ENCODE measurements around the gene ATP8B3. TPM values are rescaled to one million over a fixed set of nuclear protein-coding genes. Genes with fewer than 3 reads are reported as not detected.

The ATP8B3 gene
- total and polyA plus RNA-seq, 9 of the 15 experiments (the other 6 are each of a cell fraction or from before 2014, with no cell fraction given) = 1.2 to 12.3 (median 3.8) TPM

GRCh38 chr19:1857648-1858326, 45.7 kb upstream of the ATP8B3 start (continued):
- TF ChIP-seq GTF2B (IDR thresholded peaks at IDR 0.05; ENCODE audit: extremely low read depth, insufficient read length) (no peak), SMARCB1 (IDR thresholded peaks at IDR 0.05; ENCODE audit: insufficient read length, low read depth) (no peak)

GRCh38 chr19:1856698-1857603, 44.9 kb upstream of the ATP8B3 start:
- in situ Hi-C loops (cut with MboI) = no loop called here
- H3K4me2 ChIP-seq (ENCODE audit: insufficient read depth, low read length) = peak overlapping the region; percentile 85
- TF ChIP-seq NKRF (IDR thresholded peaks at IDR 0.05; ENCODE audit: borderline replicate concordance) (peak; percentile 81), RBM34 (IDR thresholded peaks at IDR 0.05; ENCODE audit: borderline replicate concordance, insufficient read depth, low read length) (no peak), ARID4B (CRISPR knock-in tag; IDR thresholded peaks at IDR 0.05) (peak; percentile 4; the same call in 1 of the 2 replicates), TAF7 (tag; IDR thresholded peaks at IDR 0.05) (peak; percentile 74; the same call in 1 of the 2 replicates), SRSF7 (optimal IDR thresholded peaks at IDR 0.05; ENCODE audit: low read depth, low read length) (no peak), USF1 (CRISPR knock-in tag; IDR thresholded peaks at IDR 0.05) (peak; percentile 60)

More at GRCh38 chr19:1856698-1857603, 44.9 kb upstream of the ATP8B3 start:
- H4K20me1 ChIP-seq (replicated peaks; ENCODE audit: control insufficient read depth, insufficient read depth, low read length) = peaks cover 30% of the 10 kb centered on the region
- peaks cover 75 to 99% of the 10 kb centered on the region in 2 experiments for H3K4me1 ChIP-seq (replicated peaks in 1 of 2; ENCODE audit: control insufficient read depth in 2 of 2, insufficient read depth in 2 of 2, low read length in 2 of 2)
- no peaks in the 10 kb centered on the region for H3K27me3 ChIP-seq (ENCODE audit: control insufficient read depth in 2 of 2, insufficient read depth in 2 of 2, low read length in 2 of 2)
- DNase-seq (ENCODE audit: extremely low read depth in 1 of 4, low spot score in 3 of 4) (peak; percentile 59 to 95 (median 74)), ATAC-seq (peak; percentile 70), FAIRE-seq (peak; percentile 96)
- peak overlapping the region; percentile 57 for H3K4me3 ChIP-seq
- peaks cover 5% of the 10 kb centered on the region for H3K9me1 ChIP-seq (ENCODE audit: control insufficient read depth, insufficient read depth, low read length)
- peaks cover 20% of the 10 kb centered on the region; the same call in 1 of the 3 replicates for H3K36me3 ChIP-seq (ENCODE audit: control insufficient read depth, insufficient read depth, low read length)
- no peaks in the 10 kb centered on the region for H3K9me3 ChIP-seq (replicated peaks; ENCODE audit: control insufficient read depth, insufficient read depth, low read depth, low read length)
- H2AFZ ChIP-seq (ENCODE audit: low read depth, low read length) = peak overlapping the region; percentile 58
- no TSS peak for BruUV-seq (replicated peaks)
- H3K9ac ChIP-seq (ENCODE audit: insufficient read depth in 1 of 2, low read depth in 2 of 2, low read length in 2 of 2) = peak overlapping the region; percentile 83 to 97
- peaks cover 99% of the 10 kb centered on the region for H3K79me2 ChIP-seq (ENCODE audit: control insufficient read depth, insufficient read depth, low read length)
- WGBS (ENCODE audit: insufficient coverage, low coverage, missing lambda C conversion rate) = 0% methylated on average over 44 of the region's 73 CpGs
- intact Hi-C loops (cut with micrococcal nuclease) = no loop called here
- ChIA-PET CTCF (ENCODE audit: low intra/inter-chr PET ratio) (no interaction called here), POLR2A (interaction anchor here (0.6 to 5.2 kb wide), 12 partner anchors 8 to 554 kb away, joined by 3 to 46 read pairs (median 5); no protein-coding TSS in a partner anchor)
- H3K27ac ChIP-seq (ENCODE audit: extremely low read depth, low read depth, low read length) = peak overlapping the region; percentile 90
